ENCODE data around the gene RPL32. TPM values are rescaled to one million over a fixed set of nuclear protein-coding genes. Genes with fewer than 3 reads are reported as not detected.
"Not testable (repeated sequence)": the region's sequence is repeated elsewhere in the genome, so short reads cannot be mapped to it uniquely, and the experiment has no call there.

The RPL32 gene
- total and polyA plus RNA-seq, 2 donors (not counting 3 experiments of a cell fraction or from before 2014, with no cell fraction given), result 1,075 to 1,588 TPM

DNA sequence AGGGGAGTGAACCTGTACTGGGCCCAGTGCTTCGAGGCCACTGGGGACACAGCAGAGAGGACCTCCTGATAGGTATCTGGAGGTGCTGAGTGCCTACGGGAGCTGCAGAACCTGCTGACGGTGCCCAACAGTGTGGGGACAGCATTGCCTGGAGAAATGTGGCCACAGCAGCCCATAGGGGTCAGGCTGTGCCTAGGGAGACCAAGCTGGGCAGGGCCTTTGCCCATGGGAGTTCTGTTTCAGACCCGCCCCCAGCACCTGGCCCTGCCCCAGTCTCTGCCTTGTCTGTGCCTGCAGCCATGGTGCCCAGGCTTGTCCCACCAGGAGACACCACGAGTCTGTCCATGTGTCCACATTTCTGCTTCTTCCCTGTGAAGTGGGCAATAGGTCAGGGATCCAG, 15.3 kb upstream of the RPL32 start:
- Histone ChIP-seq H3K9me3 (replicated peaks; ENCODE audit: control insufficient read depth, insufficient read depth, low read length) (no peaks in the 10 kb centered on the region), H3K27me3 (ENCODE audit: control insufficient read depth in 2 of 2, insufficient read depth in 2 of 2, low read length in 2 of 2) (peaks cover 8 to 11% of the 10 kb centered on the region in 2 experiments), H3K9ac (replicated peaks; ENCODE audit: extremely low read depth, insufficient read depth, low read length) (no peak overlapping the region), H3K79me2 (ENCODE audit: control insufficient read depth, insufficient read depth, low read length) (no peaks in the 10 kb centered on the region), H2AFZ (ENCODE audit: low read depth, low read length) (no peak overlapping the region), H3K27ac (ENCODE audit: insufficient read depth, low read depth, low read length) (no peak overlapping the region), H3K9me1 (replicated peaks; ENCODE audit: control insufficient read depth, extremely low read depth, insufficient read depth, low read length) (no peaks in the 10 kb centered on the region), H3K4me3 (replicated peaks in 1 of 3; ENCODE audit: insufficient read depth in 1 of 3, low read depth in 1 of 3, low read length in 3 of 3) (no peak overlapping the region), H3K36me3 (ENCODE audit: control insufficient read depth in 2 of 2, extremely low read depth in 1 of 2, insufficient read depth in 2 of 2, low read length in 2 of 2) (no peaks in the 10 kb centered on the region), H4K20me1 (replicated peaks; ENCODE audit: control insufficient read depth, extremely low read depth, insufficient read depth, low read length) (no peaks in the 10 kb centered on the region), H3K4me1 (ENCODE audit: control insufficient read depth, extremely low read depth, insufficient read depth, low read length) (peaks cover 3% of the 10 kb centered on the region), H3K4me2 (ENCODE audit: insufficient read depth, low read length) (no peak overlapping the region)
- FAIRE-seq, result no peak
- no peak for TF ChIP-seq MYC (IDR thresholded peaks at IDR 0.05; ENCODE audit: low read depth, low read length)
- ChIA-PET POLR2A (no interaction called here), CTCF (interaction anchor here (0.6 kb wide), 1 partner anchor 13 kb away, joined by 3 read pairs; no protein-coding TSS in a partner anchor)
- intact Hi-C loops (cut with micrococcal nuclease) (no loop called here), dilution Hi-C loops (cut with MboI; ENCODE audit: extremely low pct_ligation_motif_present, low sequenced_read_pairs) (no loop called here)
- no peak for DNase-seq (ENCODE audit: low read depth, low spot score)
- no TSS peak for BruUV-seq (replicated peaks)

DNA sequence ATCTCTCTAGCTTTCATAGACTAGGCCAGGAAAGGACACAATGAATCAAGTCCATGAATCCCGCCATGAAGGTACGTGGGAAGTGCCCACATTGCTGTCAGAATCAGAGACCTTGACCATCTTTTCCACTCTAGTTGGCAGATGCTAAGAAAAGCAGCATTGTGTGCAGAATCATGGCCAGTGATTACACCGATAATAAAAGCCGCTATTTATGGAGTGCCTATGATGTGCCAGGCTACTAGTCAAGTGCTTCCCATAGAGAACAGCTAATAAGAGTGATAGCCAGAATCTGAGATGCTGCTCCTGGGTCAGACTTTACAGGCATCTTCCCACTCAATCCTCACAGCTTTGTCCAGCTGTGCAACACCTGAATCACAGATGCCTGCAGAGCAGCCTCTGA, 13.2 kb upstream of the RPL32 start:
- H4K20me1 ChIP-seq (replicated peaks; ENCODE audit: control insufficient read depth, extremely low read depth, insufficient read depth, low read length), result no peaks in the 10 kb centered on the region
- no peak overlapping the region for H3K27ac ChIP-seq (ENCODE audit: insufficient read depth, low read depth, low read length)
- dilution Hi-C loops (cut with MboI; ENCODE audit: extremely low pct_ligation_motif_present, low sequenced_read_pairs), result no loop called here
- H3K9ac ChIP-seq (replicated peaks; ENCODE audit: extremely low read depth, insufficient read depth, low read length), result no peak overlapping the region
- no peaks in the 10 kb centered on the region for H3K9me1 ChIP-seq (replicated peaks; ENCODE audit: control insufficient read depth, extremely low read depth, insufficient read depth, low read length)
- BruUV-seq (replicated peaks), result no TSS peak
- TF ChIP-seq EZH2 (IDR thresholded peaks at IDR 0.05; ENCODE audit: borderline replicate concordance, low read depth, low read length, severe bottlenecking) (no peak), POLR2A (IDR thresholded peaks at IDR 0.05; ENCODE audit: low read depth, low read length) (no peak), POLR2AphosphoS5 (IDR thresholded peaks at IDR 0.05; ENCODE audit: insufficient read depth, low read depth, low read length) (no peak), JUN (IDR thresholded peaks at IDR 0.05; ENCODE audit: borderline replicate concordance, insufficient read depth, insufficient read length, low read depth) (no peak), GATA2 (IDR thresholded peaks at IDR 0.05; ENCODE audit: insufficient read depth, insufficient read length, low read depth, low read length) (no peak), MYC (IDR thresholded peaks at IDR 0.05; ENCODE audit: low read depth, low read length) (no peak), FOS (IDR thresholded peaks at IDR 0.05; ENCODE audit: borderline replicate concordance, insufficient read depth, low read length) (no peak)
- TF ChIP-seq, protein P1, sequence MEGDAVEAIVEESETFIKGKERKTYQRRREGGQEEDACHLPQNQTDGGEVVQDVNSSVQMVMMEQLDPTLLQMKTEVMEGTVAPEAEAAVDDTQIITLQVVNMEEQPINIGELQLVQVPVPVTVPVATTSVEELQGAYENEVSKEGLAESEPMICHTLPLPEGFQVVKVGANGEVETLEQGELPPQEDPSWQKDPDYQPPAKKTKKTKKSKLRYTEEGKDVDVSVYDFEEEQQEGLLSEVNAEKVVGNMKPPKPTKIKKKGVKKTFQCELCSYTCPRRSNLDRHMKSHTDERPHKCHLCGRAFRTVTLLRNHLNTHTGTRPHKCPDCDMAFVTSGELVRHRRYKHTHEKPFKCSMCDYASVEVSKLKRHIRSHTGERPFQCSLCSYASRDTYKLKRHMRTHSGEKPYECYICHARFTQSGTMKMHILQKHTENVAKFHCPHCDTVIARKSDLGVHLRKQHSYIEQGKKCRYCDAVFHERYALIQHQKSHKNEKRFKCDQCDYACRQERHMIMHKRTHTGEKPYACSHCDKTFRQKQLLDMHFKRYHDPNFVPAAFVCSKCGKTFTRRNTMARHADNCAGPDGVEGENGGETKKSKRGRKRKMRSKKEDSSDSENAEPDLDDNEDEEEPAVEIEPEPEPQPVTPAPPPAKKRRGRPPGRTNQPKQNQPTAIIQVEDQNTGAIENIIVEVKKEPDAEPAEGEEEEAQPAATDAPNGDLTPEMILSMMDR (IDR thresholded peaks at IDR 0.05; ENCODE audit: extremely low read depth in 1 of 2, insufficient read depth in 1 of 2, low read depth in 1 of 2, low read length in 2 of 2), result no peak
- TF ChIP-seq, protein P2, sequence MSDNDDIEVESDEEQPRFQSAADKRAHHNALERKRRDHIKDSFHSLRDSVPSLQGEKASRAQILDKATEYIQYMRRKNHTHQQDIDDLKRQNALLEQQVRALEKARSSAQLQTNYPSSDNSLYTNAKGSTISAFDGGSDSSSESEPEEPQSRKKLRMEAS (IDR thresholded peaks at IDR 0.05; ENCODE audit: insufficient read depth, insufficient read length), result no peak
- DNase-seq (ENCODE audit: low read depth, low spot score) (no peak), FAIRE-seq (no peak)
- no peaks in the 10 kb centered on the region for H3K36me3 ChIP-seq (ENCODE audit: control insufficient read depth in 2 of 2, extremely low read depth in 1 of 2, insufficient read depth in 2 of 2, low read length in 2 of 2)
- H3K27me3 ChIP-seq (ENCODE audit: control insufficient read depth in 2 of 2, insufficient read depth in 2 of 2, low read length in 2 of 2), result peaks cover 8 to 11% of the 10 kb centered on the region in 2 experiments
- CTCF ChIA-PET, result no interaction called here
- H3K79me2 ChIP-seq (ENCODE audit: control insufficient read depth, insufficient read depth, low read length), result no peaks in the 10 kb centered on the region
- intact Hi-C loops (cut with micrococcal nuclease), result no loop called here
- POLR2A ChIA-PET, result no interaction called here
- H3K9me3 ChIP-seq (replicated peaks; ENCODE audit: control insufficient read depth, insufficient read depth, low read length), result no peaks in the 10 kb centered on the region
- H3K4me2 ChIP-seq (ENCODE audit: insufficient read depth, low read length), result no peak overlapping the region
- no peak overlapping the region for H2AFZ ChIP-seq (ENCODE audit: low read depth, low read length)
- H3K4me1 ChIP-seq (ENCODE audit: control insufficient read depth, extremely low read depth, insufficient read depth, low read length), result no peaks in the 10 kb centered on the region
- H3K4me3 ChIP-seq (replicated peaks in 1 of 3; ENCODE audit: insufficient read depth in 1 of 3, low read depth in 1 of 3, low read length in 3 of 3), result no peak overlapping the region

DNA sequence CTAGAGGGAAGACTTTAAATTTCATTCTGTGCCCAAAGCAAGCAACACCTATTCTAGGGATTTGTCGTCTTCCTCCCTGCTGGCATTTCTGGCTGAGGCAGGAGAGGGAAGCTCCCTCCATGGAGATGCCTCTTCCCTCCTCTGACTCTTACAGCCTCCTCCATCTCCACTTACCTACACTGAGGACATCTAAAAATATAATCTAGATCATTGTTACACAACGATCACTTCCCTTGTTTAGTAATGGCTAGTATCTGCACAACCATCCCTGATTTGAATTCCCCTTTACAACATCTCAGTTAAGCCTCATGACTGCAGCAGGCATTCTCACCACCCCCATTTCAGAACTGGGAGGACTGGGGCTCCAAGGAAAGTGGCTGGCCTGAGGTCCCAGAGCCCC, 12.5 kb upstream of the RPL32 start:
- H3K79me2 ChIP-seq (ENCODE audit: control insufficient read depth, insufficient read depth, low read length); BruUV-seq (replicated peaks); H3K9ac ChIP-seq (replicated peaks; ENCODE audit: extremely low read depth, insufficient read depth, low read length); intact Hi-C loops (cut with micrococcal nuclease); POLR2A ChIA-PET; FAIRE-seq; DNase-seq (ENCODE audit: low read depth, low spot score); H3K36me3 ChIP-seq (ENCODE audit: control insufficient read depth in 2 of 2, extremely low read depth in 1 of 2, insufficient read depth in 2 of 2, low read length in 2 of 2); H3K9me3 ChIP-seq (replicated peaks; ENCODE audit: control insufficient read depth, insufficient read depth, low read length); dilution Hi-C loops (cut with MboI; ENCODE audit: extremely low pct_ligation_motif_present, low sequenced_read_pairs); H3K27ac ChIP-seq (ENCODE audit: insufficient read depth, low read depth, low read length); H3K9me1 ChIP-seq (replicated peaks; ENCODE audit: control insufficient read depth, extremely low read depth, insufficient read depth, low read length); H2AFZ ChIP-seq (ENCODE audit: low read depth, low read length); H3K4me1 ChIP-seq (ENCODE audit: control insufficient read depth, extremely low read depth, insufficient read depth, low read length); H4K20me1 ChIP-seq (replicated peaks; ENCODE audit: control insufficient read depth, extremely low read depth, insufficient read depth, low read length); H3K4me2 ChIP-seq (ENCODE audit: insufficient read depth, low read length); H3K4me3 ChIP-seq (replicated peaks in 1 of 3; ENCODE audit: insufficient read depth in 1 of 3, low read depth in 1 of 3, low read length in 3 of 3): not testable (repeated sequence)
- peaks cover 8 to 11% of the 10 kb centered on the region in 2 experiments for H3K27me3 ChIP-seq (ENCODE audit: control insufficient read depth in 2 of 2, insufficient read depth in 2 of 2, low read length in 2 of 2)
- CTCF ChIA-PET, result interaction anchor here (1.1 to 1.4 kb wide), 2 partner anchors 10 to 238 kb away, joined by 3 read pairs; no protein-coding TSS in a partner anchor

All from endothelial cell of umbilical vein (primary cell).